Measurements from ENCODE around the gene CAMTA1. TPM values are rescaled to one million over a fixed set of nuclear protein-coding genes. Genes with fewer than 3 reads are reported as not detected.

The CAMTA1 gene
- total RNA-seq, 1 donor from 2014 or later: 67.9 TPM

GRCh38 chr1:7002728-7003127, 217.5 kb downstream of the CAMTA1 start:
- DNase-seq (ENCODE audit: low spot score): no peak

DNA sequence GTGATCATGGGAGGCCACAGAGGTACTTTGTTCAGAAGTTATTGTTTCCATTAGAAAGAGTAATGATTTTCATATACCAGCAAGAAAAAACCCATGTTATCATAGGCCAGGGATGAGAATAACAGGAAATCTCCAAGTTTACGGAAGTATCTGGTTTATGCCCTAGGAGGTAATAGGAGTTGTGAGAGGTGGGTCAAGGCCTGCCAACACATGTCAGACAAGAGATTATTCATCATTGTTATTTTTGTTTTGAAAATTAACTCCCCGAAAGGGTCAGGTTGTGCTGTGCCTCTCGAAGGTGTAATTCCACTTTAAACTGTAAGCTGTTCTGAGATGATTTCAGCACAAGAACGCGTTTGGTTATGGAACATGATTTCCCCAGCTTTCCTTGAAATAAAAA, 218.4 kb downstream of the CAMTA1 start:
- DNase-seq (ENCODE audit: low spot score): no peak

GRCh38 chr1:7004181-7004580, 218.9 kb downstream of the CAMTA1 start:
- DNase-seq (ENCODE audit: low spot score): no peak

GRCh38 chr1:7005762-7006161, 220.5 kb downstream of the CAMTA1 start:
- DNase-seq (ENCODE audit: low spot score): no peak

GRCh38 chr1:7006996-7007871, 222.0 kb downstream of the CAMTA1 start:
- DNase-seq (ENCODE audit: low spot score): no peak

- no peak for DNase-seq (ENCODE audit: low spot score)
Observed at GRCh38 chr1:7007902-7008301, 222.6 kb downstream of the CAMTA1 start.

GRCh38 chr1:7008331-7008730, 223.1 kb downstream of the CAMTA1 start:
- no peak for DNase-seq (ENCODE audit: low spot score)

DNA sequence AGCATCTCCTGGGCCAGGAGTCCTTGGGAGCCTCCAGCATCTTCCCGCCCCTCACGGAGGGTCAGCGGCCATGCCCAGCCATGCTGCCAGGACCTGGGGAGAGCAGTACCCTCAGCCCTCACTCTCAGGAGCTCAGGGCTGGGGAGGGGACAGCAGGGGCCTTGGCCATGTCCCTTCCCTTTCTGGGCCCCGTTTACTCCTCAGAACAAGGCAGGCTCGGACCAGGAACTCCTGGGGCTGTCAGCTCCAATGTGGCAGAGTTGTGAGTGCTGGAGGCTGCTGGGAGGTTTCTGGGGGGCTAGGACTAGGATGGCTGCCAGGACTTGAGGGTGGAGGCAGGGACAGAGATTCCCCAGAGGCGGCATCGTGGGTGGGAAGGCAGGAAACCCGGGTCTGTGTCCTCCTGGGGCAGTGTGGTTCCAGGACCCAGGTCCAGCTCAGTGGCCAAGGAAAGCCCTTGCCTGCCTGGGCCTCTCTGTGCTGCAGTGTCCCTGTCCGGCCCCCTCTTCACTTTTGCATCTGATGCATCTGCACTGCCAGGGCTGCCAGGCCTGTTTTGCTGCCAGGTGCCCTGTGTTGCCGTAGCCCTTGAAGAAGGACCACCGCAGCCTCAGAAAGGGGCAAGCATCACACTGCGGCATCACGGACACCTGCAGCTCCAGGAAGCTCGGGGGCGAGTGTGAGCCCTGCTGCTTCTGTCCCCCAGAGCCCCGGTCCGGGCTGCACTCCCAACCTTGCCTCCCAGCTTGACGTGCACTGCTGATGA, 223.9 kb downstream of the CAMTA1 start:
- no peak for DNase-seq (ENCODE audit: low spot score)

DNA sequence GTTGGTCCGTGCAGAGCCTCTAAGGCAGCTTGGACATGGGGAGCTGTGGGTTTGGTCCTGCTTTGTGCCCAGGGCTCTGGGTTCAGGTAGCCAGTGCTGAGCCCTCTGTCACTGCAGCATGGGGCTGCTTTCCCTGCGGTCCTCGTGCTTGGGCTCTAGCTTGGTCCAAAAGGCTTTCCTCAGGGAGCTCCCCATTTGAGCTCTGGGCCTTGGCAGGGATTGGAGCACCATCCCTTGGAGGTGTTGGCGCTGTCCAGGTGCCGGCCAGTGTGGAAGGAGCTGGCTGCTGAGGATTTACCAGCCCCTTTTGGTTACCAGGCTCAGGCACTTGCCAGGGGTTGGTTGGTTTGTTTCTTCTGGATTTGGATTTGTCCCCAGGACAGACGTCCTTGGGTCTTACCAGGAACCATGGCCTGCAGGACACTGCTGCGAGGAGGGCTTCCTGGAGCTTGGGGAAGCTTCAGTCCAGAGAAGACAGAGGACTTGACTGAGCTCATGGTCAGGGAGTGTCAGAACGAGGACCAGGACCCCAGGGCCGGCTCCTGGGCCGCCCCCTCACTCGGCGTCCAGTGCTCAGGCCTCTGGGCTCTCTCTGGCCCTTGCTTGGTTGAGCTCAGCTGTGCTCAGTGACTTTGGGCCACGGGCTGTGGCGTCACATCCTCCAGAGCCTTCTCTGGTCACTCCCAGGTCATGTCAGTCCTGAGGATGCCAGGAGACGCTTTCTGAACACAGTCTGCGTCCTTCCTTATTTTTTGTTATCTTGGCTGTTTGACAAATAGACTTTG, 224.7 kb downstream of the CAMTA1 start:
- no peak for DNase-seq (ENCODE audit: low spot score)

DNA sequence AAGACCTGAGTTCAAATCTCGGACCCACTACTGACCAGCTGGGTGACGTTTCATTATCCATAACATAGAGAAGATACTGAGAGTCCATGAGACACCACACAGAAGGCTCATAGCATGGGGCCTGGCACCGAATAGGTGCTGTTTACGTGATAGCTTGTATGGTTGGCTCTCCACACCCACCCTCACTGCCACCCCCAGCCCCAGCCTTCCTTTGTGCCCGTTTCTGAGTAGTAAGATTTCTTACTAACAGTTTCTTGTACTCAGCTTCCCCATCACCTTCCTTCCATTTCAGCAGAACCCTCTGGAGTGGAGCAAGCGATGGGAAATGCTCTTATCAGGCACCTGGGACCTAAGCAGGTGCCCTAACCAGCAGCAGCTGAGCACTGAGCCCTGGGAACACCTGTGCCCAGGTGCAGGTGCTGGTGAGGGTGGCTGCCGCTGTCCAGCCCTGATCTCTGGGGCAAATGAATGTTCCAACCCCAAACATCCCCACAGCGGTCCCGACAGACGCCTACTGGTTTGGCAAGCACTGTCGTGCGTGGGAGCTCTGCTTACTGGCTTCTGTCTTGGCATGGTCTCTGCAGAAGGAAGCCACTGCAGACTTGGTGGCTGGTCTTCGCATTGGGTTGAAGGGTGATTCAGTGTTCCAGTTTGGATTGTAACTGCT, 225.4 kb downstream of the CAMTA1 start:
- no peak for DNase-seq (ENCODE audit: low spot score)

DNA sequence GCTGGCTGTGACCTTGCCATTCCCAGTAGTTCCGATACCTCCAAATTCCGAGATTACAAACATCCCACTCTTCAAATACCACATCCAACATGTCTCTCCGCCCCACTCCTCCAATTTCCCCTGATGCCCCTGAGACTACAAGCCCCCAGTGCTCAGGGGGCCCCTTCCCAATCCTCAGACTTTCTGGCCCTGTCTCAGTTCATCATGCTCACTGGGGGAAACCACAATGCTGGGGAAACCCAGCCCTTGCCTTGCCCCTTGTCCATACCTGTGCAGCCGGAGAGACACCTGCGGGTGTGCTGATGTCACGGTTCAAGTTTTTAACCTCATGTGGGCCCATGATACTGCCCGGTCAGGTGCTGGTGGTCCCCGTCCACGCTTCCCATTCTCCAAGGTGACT, 226.6 kb downstream of the CAMTA1 start:
- no peak for DNase-seq (ENCODE audit: low spot score)

DNA sequence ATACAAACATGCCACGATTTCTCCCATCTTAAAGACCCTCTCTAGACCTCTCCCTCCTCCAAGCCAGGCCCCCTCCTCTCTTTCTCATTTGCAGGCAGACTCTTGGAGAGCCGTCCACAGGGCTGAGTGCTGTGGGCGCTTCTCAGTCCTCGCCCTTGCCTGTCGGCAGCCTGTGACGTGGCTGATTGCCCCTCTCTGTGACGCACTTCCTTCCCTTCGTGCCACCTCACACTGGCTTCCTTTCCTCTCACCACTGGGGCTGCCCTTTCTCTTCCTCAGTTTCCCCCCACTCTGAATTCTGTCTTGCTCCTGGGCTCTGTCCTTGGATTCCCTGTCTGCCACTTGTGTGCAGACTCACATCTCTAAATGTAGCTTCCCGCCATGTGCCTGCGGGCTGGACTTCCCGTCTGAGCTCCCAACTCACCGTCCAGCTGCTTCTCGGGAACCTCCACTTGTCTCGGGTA, 227.2 kb downstream of the CAMTA1 start:
- no peak for DNase-seq (ENCODE audit: low spot score)

DNA sequence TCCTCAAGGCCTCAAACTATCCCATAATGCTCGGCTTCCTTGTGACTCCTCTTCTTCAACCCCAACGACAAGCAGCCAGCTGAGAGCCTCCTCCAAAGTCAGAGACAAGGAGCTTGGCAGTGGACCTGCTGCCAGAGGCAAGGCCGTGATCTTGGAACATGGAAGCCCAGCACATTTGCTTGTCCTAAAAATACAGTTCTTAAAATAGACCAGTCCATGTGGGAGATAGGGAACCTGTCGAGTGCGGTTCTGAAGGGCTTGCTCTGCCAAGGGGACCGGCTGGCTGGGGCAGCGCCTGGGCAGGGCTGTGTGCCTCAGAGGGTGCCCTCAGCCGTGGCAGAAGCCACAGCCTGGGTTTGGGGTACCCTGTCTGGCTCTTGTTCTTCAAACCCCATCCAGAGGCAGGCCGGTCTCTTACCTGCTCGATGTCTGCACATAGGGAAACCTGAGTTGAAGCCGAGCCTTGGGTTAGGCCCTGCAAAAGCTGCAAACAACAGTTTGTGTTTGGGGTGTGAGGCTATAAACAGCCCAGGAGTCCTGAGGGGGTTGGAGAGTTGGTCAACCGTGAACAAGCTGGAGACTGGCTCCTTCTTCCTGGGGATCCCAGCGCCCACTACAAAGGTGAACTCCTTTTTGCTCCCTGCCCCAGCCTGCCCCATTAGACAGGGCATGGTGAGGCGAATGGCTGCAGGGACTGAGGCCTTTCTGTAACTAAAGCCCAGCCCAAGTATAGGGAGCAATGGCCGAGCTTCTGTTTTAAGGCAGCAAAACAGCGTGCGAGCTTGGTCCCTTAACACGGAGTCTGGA, 228.8 kb downstream of the CAMTA1 start:
- DNase-seq (ENCODE audit: low spot score): no peak

DNA sequence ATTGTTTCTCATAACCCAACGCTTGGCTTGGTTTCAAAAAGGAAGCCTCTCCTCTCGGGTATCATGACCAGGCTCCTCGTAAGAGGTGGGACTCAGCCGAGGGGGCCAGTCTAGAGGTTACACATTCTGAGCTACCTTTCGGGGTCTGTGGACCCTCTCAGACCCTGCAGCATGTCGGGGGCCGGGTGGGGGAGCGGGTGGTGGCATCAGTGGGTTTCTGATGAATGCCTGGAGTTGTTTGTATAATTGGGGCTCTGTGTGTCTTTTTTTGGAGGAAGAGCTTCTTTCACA, 229.3 kb downstream of the CAMTA1 start:
- no peak for DNase-seq (ENCODE audit: low spot score)

GRCh38 chr1:7015022-7015421, 229.8 kb downstream of the CAMTA1 start:
- no peak for DNase-seq (ENCODE audit: low spot score)

DNA sequence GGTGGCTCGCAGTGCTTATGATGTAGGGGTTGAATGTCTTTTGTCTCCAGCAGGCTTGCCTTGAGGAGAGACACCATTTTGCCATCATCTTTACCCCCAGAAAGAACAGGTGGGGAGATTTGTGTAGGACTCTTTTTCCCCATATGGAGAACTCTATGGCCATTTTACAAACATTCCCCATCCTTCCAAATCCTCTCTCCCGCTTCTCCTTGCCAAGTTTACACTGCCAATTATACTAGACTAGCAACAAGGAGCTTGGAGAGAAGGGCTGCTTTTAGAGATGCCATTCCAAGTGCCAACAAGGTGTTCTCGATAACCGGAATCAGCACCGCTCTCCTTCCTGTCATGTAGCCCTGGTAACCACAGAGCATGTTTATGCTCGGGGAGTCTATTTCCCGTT, 233.1 kb downstream of the CAMTA1 start:
- DNase-seq (ENCODE audit: low spot score): no peak

DNA sequence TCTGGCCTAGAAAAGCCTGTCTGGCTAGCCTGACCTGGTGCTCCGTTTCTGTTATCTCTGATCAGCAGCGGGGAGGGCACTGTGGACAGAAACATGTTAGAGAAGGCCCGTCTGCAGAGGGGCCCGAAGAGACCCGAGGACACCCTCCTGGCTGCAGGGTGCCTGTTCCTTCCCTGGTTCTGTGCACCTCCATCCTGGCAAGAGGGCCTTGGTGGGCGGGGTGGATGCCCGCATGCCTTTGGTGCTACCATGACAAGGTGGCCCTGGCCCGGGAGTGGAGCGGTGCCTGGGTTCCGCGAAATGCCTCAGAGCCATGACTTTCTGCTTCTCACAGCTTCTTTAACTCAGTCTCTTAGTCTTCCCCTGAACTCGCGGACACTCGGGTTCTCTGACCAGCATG, 233.6 kb downstream of the CAMTA1 start:
- no peak for DNase-seq (ENCODE audit: low spot score)

GRCh38 chr1:7019510-7019909, 234.3 kb downstream of the CAMTA1 start:
- DNase-seq (ENCODE audit: low spot score): no peak

DNA sequence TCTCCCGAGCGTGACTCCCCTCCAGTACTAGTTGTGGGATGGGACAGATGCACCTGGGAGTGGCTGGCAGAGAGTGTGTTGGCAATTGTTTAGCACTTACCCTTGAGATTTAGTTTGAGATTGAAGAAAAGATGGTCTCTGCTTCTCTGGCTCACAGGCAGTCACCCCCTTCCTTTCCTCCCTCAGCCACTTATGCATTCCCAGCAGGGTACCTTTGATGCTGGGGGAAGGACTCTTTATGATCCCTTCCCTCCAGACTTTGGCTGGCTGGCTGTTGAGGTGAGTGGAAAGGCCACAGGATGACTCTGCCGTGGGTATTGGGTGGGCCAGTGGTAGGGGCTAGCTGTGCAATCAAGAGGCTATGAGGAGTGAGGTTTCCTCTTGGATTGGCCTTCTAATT, 236.8 kb downstream of the CAMTA1 start:
- DNase-seq (ENCODE audit: low spot score): no peak

DNA sequence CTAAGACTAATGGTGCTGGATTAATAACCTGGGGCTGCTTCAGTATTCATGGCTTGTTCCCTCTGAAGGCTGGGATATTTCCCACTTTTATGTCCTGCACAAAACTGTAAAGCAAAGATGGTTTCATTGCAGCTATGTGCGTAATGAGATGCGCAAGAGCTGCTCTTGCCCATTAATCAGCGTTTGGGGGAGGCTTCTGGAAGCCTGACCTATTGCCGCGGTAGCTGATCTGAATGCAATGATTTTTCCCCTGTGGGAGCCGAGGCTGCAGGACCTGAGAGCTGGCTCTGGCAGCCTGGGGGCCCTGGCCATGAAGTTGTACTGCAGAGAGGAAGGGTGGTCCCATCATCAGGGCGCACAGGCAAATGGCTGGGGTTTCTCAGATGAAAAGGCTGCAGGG, 239.8 kb downstream of the CAMTA1 start:
- no peak for DNase-seq (ENCODE audit: low spot score)

- DNase-seq (ENCODE audit: low spot score): no peak
Observed at GRCh38 chr1:7026169-7026568, 240.9 kb downstream of the CAMTA1 start.

Measured in mucosa of gallbladder (tissue), 1 donor.